Panc1 (cell line): Measurements from ENCODE around the gene PPP1CC. TPM values are rescaled to one million over a fixed set of nuclear protein-coding genes. Genes with fewer than 3 reads are reported as not detected.

Source experiments
- ATAC-seq: fragments of 200-7000 bp; cut with Tn5 transposase; 2 replicates; pipeline ENCODE4 v1.9.1; 2020; ENCODE audit warnings: mild to moderate bottlenecking, moderate library complexity
- BruUV-seq: library from RNA; stranded (reverse); fragments of 400-500 nt; replicated peaks from 2 replicates; lab custom pipeline; 2021; lab: Mats Ljungman, UMichigan
- CTCF ChIA-PET: fragments of 300-600 bp; sonication (Branson Sonifier 250); formaldehyde crosslinking; loops from one replicate; lab custom pipeline; 2022; ENCODE audit warnings: antibody characterized with exemption; lab: Charles Lee
- POLR2A ChIA-PET: fragments of 300-600 bp; sonication (Branson Sonifier 250); formaldehyde crosslinking; loops from one replicate; lab custom pipeline; 2022; ENCODE audit warnings: antibody characterized with exemption; lab: Charles Lee
- DNase-seq: peaks from one replicate; pipeline ENCODE4 v3.0.0-alpha.2; 2010; ENCODE audit warnings: low read depth, low spot score
- H3K27ac ChIP-seq: 2 replicates; pipeline ENCODE4 v1.5.1; 2011; ENCODE audit warnings: mild to moderate bottlenecking, low read length, inconsistent platforms
- H3K27me3 ChIP-seq: fragments of 200-500 bp; sonication (Bioruptor generic); 2 replicates; pipeline ENCODE4 v1.6.0; 2014; ENCODE audit warnings: low read length, inconsistent platforms; ENCODE audit not compliant: control insufficient read depth, insufficient read depth
- H3K36me3 ChIP-seq: fragments of 200-500 bp; sonication (Bioruptor generic); 2 replicates; pipeline ENCODE4 v1.5.1; 2014; ENCODE audit warnings: inconsistent platforms, mild to moderate bottlenecking, low read length, moderate library complexity; ENCODE audit not compliant: control insufficient read depth, insufficient read depth
- H3K4me1 ChIP-seq: 2 replicates; pipeline ENCODE4 v1.5.1; 2011; ENCODE audit warnings: inconsistent platforms, mild to moderate bottlenecking, low read length, moderate library complexity; ENCODE audit not compliant: control insufficient read depth, insufficient read depth
- H3K4me3 ChIP-seq, 2 experiments: 2 replicates each; pipeline ENCODE4 v1.5.1; 2011 to 2012; ENCODE audit warnings: low read depth in 2 of 2, low read length in 2 of 2, mild to moderate bottlenecking in 2 of 2, inconsistent platforms in 1 of 2, moderate library complexity in 1 of 2
- H3K9me3 ChIP-seq: fragments of 200-500 bp; sonication (Bioruptor generic); 2 replicates; pipeline ENCODE4 v1.5.1; 2014; ENCODE audit warnings: low read depth, mild to moderate bottlenecking, inconsistent platforms, low read length, moderate library complexity; ENCODE audit not compliant: control insufficient read depth, insufficient read depth
- CTCF ChIP-seq: fragments of 450-650 bp; IDR thresholded peaks from 2 replicates; pipeline ENCODE4 v1.5.1; 2017; ENCODE audit warnings: mild to moderate bottlenecking
- POLR2AphosphoS5 ChIP-seq: IDR thresholded peaks from 2 replicates; pipeline ENCODE4 v1.6.1; 2012; ENCODE audit warnings: mild to moderate bottlenecking, low read depth, low read length, moderate library complexity
- REST ChIP-seq, 2 experiments: IDR thresholded peaks; 2 replicates each; pipeline ENCODE4 v1.6.1; 2011 to 2012; ENCODE audit warnings: low read depth in 2 of 2, control low read depth in 1 of 2, low read length in 1 of 2, mild to moderate bottlenecking in 1 of 2, moderate library complexity in 1 of 2; ENCODE audit not compliant: insufficient read depth in 1 of 2
- SIN3A ChIP-seq: IDR thresholded peaks from 2 replicates; pipeline ENCODE4 v1.6.1; 2012; ENCODE audit warnings: low read depth, mild to moderate bottlenecking, low read length, moderate library complexity, borderline replicate concordance; ENCODE audit not compliant: insufficient read depth
- TCF7L2 ChIP-seq: IDR thresholded peaks from 2 replicates; pipeline ENCODE4 v1.6.1; 2011; ENCODE audit warnings: mild to moderate bottlenecking, low read depth, low read length, inconsistent platforms
- in situ Hi-C: cut with HindIII; loops from 2 replicates; pipeline ENCODE4 v1.10.0; 2016; ENCODE audit warnings: low sequenced_read_pairs, low pct_unique_long_range_greater_than_20kb
- intact Hi-C: fragments of 100-400 bp; cut with micrococcal nuclease; formaldehyde crosslinking; loops from one replicate; pipeline ENCODE4 v1.10.0; 2022; ENCODE audit not compliant: unreplicated experiment
- total RNA-seq: library from RNA; stranded (reverse); gene quantifications from one replicate; pipeline ENCODE4 v1.2.1, GENCODE V29; 2021; ENCODE audit not compliant: unreplicated experiment

Gene PPP1CC
- total RNA-seq, 1 experiment from 2014 or later, result 219 TPM

DNA sequence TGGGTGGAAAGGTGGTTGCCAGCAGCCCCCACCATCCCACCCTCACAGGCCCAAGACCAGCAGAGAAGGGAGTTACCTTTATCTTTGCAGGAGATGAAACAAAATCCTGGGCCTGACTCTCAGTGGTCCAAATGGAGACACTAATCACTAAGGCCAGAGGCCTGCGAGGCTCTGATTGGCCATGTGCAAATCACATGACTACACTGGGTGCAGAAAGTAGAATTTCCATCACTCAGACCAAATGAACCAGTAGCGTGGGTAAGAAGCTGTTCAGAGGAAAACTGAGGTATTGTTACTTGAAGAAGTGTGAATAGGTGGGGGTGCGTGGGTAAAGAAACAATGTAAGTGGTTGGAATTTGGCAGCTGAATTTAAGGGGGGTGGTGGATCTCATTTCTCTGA is 20.2 kb upstream of the PPP1CC start:
- TF ChIP-seq CTCF, result no peak
- no peak for TF ChIP-seq REST (IDR thresholded peaks at IDR 0.05; ENCODE audit: insufficient read depth in 1 of 2, low read depth in 2 of 2, low read length in 1 of 2)
- no peak for TF ChIP-seq POLR2AphosphoS5
- TF ChIP-seq TCF7L2, result no peak
- TF ChIP-seq SIN3A, result no peak
- H3K27ac ChIP-seq, result no peak overlapping the region
- H3K4me3 ChIP-seq, result no peak overlapping the region
- intact Hi-C loops (no loop called here), in situ Hi-C loops (no loop called here)
- no peaks in the 10 kb centered on the region for H3K9me3 ChIP-seq
- no peaks in the 10 kb centered on the region for H3K27me3 ChIP-seq
- H3K4me1 ChIP-seq, result no peaks in the 10 kb centered on the region
- H3K36me3 ChIP-seq, result no peaks in the 10 kb centered on the region
- no TSS peak for BruUV-seq
- CTCF ChIA-PET, result no interaction called here
- DNase-seq (no peak), ATAC-seq (no peak)
- POLR2A ChIA-PET, result no interaction called here

DNA sequence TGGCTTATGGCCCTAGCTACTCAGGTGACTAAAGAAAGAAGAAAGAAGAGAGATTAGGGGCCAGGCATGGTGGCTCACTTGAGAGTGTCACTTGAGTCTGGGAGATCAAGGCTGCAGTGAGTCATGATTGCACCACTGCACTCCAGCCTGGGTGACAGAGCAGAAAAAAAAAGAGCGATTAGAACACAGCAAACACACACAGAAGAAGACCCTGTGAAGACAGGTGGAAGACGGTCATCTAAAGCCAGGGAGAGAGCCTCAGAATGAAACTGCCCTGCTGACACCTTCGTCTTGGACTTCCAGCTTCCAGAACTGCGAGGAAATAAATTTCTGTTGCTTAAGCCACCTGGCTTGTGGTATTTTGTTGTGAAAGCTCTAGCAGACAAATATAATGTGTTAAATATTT is 17.5 kb upstream of the PPP1CC start:
- no TSS peak for BruUV-seq
- TF ChIP-seq POLR2AphosphoS5, result no peak
- no peak for TF ChIP-seq CTCF
- no peak for TF ChIP-seq REST (IDR thresholded peaks at IDR 0.05; ENCODE audit: insufficient read depth in 1 of 2, low read depth in 2 of 2, low read length in 1 of 2)
- TF ChIP-seq TCF7L2, result no peak
- TF ChIP-seq SIN3A, result no peak
- no peaks in the 10 kb centered on the region for H3K4me1 ChIP-seq
- H3K9me3 ChIP-seq, result no peaks in the 10 kb centered on the region
- H3K36me3 ChIP-seq, result no peaks in the 10 kb centered on the region
- no peak for DNase-seq
- H3K4me3 ChIP-seq, result no peak overlapping the region
- no peak for ATAC-seq
- intact Hi-C loops, result no loop called here
- POLR2A ChIA-PET, result interaction anchor here (0.5 kb wide), 1 partner anchor 14 kb away, joined by 8 read pairs; no protein-coding TSS in a partner anchor
- in situ Hi-C loops, result no loop called here
- CTCF ChIA-PET, result no interaction called here
- H3K27ac ChIP-seq, result no peak overlapping the region
- no peaks in the 10 kb centered on the region for H3K27me3 ChIP-seq
